ENCODE measurements around the gene STIP1. TPM values are rescaled to one million over a fixed set of nuclear protein-coding genes. Genes with fewer than 3 reads are reported as not detected.

Gene STIP1
- total and polyA plus RNA-seq, 2 donors (not counting 3 experiments of a cell fraction or from before 2014, with no cell fraction given): 117 to 226 TPM

DNA sequence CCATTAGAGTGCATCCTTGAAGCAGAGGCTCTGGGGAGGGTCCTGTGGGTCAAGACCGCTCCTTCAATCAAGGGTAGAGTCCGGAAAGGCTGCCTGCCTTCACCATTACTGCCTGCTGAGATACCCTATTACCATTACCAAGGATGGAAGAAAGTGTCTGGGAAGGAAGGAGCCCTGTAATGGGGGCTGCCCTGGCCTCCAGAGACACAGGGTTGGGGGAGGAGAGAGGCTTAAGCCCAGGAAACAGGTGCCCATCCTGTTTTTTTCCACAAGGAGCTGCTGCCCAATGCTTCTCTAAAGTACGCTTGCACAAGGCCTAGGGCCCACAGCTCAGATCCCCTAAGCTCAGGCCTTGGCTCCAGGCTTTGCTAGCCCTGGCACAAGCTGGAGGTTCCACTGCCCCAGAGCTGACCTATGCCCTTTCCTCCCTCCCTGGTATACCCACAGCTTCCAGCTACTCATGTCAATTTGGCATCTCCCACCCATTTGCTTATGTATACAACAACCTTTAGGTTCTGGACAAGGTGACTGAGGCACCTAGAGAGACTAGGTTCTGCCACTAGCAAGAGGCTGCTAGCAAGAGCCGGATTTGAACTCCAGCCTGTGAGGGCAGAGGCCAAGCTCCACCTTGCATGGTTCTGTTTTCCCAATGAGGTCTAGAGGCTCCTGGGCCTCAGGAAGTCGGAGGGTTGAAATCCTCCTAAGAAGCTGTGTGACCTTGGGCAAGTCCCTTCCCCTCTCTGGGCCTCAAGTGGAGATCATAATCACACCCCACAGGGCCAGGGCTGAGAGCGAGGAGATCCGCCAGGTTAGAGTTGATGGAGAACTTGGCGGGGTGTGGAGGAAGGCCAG, 63.8 kb downstream of the STIP1 start:
- Histone ChIP-seq H3K4me3 (replicated peaks in 1 of 3; ENCODE audit: insufficient read depth in 1 of 3, low read depth in 1 of 3, low read length in 3 of 3) (no peak overlapping the region), H3K9me3 (replicated peaks; ENCODE audit: control insufficient read depth, insufficient read depth, low read length) (no peaks in the 10 kb centered on the region), H3K9me1 (replicated peaks; ENCODE audit: control insufficient read depth, extremely low read depth, insufficient read depth, low read length) (no peaks in the 10 kb centered on the region), H3K4me2 (ENCODE audit: insufficient read depth, low read length) (no peak overlapping the region), H3K36me3 (ENCODE audit: control insufficient read depth in 2 of 2, extremely low read depth in 1 of 2, insufficient read depth in 2 of 2, low read length in 2 of 2) (peaks cover 0 to under 1% of the 10 kb centered on the region in 2 experiments), H3K4me1 (ENCODE audit: control insufficient read depth, extremely low read depth, insufficient read depth, low read length) (peaks cover 33% of the 10 kb centered on the region), H2AFZ (ENCODE audit: low read depth, low read length) (no peak overlapping the region), H3K27me3 (ENCODE audit: control insufficient read depth in 2 of 2, insufficient read depth in 2 of 2, low read length in 2 of 2) (no peaks in the 10 kb centered on the region), H4K20me1 (replicated peaks; ENCODE audit: control insufficient read depth, extremely low read depth, insufficient read depth, low read length) (no peaks in the 10 kb centered on the region), H3K9ac (replicated peaks; ENCODE audit: extremely low read depth, insufficient read depth, low read length) (no peak overlapping the region), H3K27ac (ENCODE audit: insufficient read depth, low read depth, low read length) (no peak overlapping the region), H3K79me2 (ENCODE audit: control insufficient read depth, insufficient read depth, low read length) (peaks cover 45% of the 10 kb centered on the region)
- intact Hi-C loops (cut with micrococcal nuclease) (no loop called here), dilution Hi-C loops (cut with MboI; ENCODE audit: extremely low pct_ligation_motif_present, low sequenced_read_pairs) (no loop called here)
- POLR2A ChIA-PET: no interaction called here
- FAIRE-seq (no peak), DNase-seq (ENCODE audit: low read depth, low spot score) (no peak)
- no TSS peak for BruUV-seq (replicated peaks)
- CTCF ChIA-PET: interaction anchor here (1.1 to 4.7 kb wide), 7 partner anchors 14 to 105 kb away, joined by 3 to 60 read pairs (median 24); partner anchors contain the start of genes CATSPERZ and FERMT3
- no peak for TF ChIP-seq POLR2A (IDR thresholded peaks at IDR 0.05; ENCODE audit: low read depth, low read length)
- TF ChIP-seq FOS (IDR thresholded peaks at IDR 0.05; ENCODE audit: borderline replicate concordance, insufficient read depth, low read length): no peak
- no peak for TF ChIP-seq GATA2 (IDR thresholded peaks at IDR 0.05; ENCODE audit: insufficient read depth, insufficient read length, low read depth, low read length)
- no peak for TF ChIP-seq MYC (IDR thresholded peaks at IDR 0.05; ENCODE audit: low read depth, low read length)
- TF ChIP-seq EZH2 (IDR thresholded peaks at IDR 0.05; ENCODE audit: borderline replicate concordance, low read depth, low read length, severe bottlenecking): no peak
- TF ChIP-seq, protein P1, sequence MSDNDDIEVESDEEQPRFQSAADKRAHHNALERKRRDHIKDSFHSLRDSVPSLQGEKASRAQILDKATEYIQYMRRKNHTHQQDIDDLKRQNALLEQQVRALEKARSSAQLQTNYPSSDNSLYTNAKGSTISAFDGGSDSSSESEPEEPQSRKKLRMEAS (IDR thresholded peaks at IDR 0.05; ENCODE audit: insufficient read depth, insufficient read length): no peak
- TF ChIP-seq, protein P2, sequence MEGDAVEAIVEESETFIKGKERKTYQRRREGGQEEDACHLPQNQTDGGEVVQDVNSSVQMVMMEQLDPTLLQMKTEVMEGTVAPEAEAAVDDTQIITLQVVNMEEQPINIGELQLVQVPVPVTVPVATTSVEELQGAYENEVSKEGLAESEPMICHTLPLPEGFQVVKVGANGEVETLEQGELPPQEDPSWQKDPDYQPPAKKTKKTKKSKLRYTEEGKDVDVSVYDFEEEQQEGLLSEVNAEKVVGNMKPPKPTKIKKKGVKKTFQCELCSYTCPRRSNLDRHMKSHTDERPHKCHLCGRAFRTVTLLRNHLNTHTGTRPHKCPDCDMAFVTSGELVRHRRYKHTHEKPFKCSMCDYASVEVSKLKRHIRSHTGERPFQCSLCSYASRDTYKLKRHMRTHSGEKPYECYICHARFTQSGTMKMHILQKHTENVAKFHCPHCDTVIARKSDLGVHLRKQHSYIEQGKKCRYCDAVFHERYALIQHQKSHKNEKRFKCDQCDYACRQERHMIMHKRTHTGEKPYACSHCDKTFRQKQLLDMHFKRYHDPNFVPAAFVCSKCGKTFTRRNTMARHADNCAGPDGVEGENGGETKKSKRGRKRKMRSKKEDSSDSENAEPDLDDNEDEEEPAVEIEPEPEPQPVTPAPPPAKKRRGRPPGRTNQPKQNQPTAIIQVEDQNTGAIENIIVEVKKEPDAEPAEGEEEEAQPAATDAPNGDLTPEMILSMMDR (IDR thresholded peaks at IDR 0.05; ENCODE audit: extremely low read depth in 1 of 2, insufficient read depth in 1 of 2, low read depth in 1 of 2, low read length in 2 of 2): no peak
- no peak for TF ChIP-seq POLR2AphosphoS5 (IDR thresholded peaks at IDR 0.05; ENCODE audit: insufficient read depth, low read depth, low read length)
- TF ChIP-seq JUN (IDR thresholded peaks at IDR 0.05; ENCODE audit: borderline replicate concordance, insufficient read depth, insufficient read length, low read depth): no peak
